Measurements from ENCODE around the gene GUCD1.
"Not testable (repeated sequence)": the region's sequence is repeated elsewhere in the genome, so short reads cannot be mapped to it uniquely, and the experiment has no call there.

GUCD1 gene

DNA sequence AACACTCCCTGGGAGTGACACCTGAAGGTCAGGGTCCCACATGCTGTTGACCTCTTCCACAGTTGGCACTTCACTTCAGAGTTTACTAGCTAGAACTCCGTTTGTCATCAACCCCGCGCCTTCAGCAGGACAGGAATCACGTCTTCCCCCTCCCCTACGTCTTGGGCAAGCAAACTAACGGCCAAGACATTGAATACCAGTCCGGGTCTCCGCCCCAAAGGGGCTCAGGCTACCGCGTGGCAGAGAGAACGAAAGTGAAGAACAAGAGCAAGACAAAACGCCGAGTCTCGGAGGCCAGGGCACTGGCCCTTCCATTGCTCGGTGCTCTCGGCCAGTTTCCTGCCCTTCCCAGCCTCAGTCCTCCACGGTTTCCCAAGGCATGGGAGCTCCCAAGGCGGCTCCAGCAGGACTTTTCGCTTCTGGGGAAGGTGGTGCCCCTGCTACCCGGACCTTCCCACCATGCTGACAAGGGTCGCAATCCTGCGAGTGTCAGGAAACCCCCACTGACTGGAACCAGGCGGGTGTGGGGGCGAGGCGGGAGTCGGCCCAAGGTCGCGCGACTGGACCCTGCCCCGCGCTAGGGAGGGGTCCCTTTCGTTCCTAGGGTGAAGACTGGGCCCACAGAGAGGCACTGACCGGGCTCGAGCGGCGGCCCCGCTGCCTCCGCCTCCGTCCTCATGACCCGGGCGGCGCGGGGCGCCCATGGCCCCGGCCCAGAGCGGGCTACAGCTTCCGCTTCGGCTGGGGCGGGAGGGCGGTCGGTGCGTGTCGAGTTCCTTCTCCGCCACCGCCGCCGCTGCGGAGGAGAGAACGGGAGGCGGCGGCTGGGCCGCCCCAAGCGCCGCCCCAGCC is at the start of gene GUCD1:
TSS of gene GUCD1 (minus strand) at position 826 of the 852 bp plus-strand sequence. CDS start at position 679, 147 bp downstream.
- no peak for DNase-seq (ENCODE audit: low read depth in 2 of 2)

DNA sequence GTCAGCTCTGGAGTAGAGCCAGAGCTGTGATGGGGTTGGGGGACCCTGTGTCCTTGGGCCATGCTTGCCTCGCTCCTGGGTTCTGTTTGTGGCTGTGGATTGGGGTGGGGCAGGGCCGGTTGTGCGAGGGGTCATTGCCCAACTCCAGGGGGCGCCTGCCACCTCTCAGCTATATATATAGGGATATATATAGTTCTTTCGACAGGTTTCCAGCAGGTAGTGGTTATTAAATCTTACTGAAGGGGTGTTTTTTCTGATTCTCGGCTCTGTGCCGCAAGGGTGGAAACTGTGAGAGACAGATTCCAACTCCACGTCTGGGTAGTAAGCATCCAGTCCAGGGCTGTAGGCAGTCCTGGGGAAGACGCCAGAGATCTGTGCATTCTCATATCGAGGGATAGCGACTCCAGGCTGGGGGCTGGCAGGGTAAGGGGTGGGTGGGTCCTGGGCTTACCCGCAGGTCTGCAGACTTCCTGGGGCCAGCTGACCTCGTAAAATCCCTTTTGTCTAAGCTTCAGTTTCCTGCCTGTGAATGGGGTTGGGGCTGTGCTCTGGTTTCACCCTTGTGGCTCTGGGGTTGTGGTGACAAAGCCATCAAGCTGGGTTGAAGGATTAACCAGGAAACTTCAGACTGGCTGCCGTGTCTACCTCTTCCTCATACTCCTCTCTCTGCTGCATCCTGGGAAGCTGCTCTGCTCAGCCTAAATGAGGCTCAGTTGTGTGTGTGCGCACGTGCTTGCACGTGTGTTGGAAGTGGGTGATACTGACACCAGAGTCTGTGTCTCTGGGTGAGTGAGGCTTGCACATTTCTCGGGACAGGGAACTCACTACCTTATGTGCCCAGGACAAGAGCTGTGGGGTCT is 49.1 kb upstream of the GUCD1 start:
- not testable (repeated sequence) for DNase-seq (ENCODE audit: low read depth in 2 of 2)

DNA sequence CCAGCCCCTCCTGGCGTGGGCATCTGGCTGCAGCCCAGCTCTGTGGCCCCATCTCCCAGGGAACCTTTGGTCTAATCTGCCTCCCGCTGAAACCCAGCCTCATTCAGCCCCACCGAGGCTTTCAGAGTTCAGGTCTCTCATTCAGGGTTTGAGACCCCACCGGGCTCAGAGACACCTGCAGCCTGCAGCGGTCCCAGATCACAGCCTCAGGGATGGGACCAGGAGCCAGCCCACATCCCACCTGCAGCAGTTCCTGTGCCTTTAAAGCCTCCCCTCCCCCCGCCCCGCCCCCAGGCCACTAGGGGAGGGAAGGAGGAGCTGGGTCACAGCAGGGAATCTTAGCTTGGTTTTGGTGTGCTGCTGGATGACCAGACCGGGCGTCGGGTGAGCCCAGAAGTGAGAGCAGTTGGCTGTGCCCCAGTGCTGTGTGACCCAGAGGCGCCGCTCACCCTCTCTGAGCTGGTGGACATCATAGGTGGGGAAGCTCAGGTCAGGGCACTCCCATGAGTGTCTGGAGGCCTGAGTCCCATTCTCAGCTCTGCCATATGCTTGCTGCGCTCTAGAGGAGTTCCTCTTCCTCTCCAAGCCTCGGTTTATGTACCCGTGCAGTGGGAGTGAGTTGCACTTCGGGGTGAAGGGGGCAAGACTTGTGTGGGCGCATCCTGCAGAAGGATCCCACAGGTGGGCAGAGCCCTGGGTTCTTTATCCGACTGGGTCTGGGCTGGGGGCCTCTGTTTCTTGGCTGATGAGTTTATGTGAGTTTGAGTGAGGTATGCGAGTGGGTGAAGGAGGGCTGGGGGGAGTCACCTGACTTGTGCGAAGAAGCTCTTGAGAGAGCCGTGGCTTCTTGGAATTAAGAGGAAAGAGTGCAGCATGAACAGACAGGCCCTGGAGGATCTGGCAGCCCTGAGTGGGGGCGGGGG is 48.2 kb upstream of the GUCD1 start, which contains the start of gene GGT1:
TSS of gene GGT1 (plus strand) at position 347 of the 923 bp plus-strand sequence. CDS start 7,889 bp downstream, outside the sequence.
- DNase-seq (ENCODE audit: low read depth in 2 of 2) = not testable (repeated sequence)

DNA sequence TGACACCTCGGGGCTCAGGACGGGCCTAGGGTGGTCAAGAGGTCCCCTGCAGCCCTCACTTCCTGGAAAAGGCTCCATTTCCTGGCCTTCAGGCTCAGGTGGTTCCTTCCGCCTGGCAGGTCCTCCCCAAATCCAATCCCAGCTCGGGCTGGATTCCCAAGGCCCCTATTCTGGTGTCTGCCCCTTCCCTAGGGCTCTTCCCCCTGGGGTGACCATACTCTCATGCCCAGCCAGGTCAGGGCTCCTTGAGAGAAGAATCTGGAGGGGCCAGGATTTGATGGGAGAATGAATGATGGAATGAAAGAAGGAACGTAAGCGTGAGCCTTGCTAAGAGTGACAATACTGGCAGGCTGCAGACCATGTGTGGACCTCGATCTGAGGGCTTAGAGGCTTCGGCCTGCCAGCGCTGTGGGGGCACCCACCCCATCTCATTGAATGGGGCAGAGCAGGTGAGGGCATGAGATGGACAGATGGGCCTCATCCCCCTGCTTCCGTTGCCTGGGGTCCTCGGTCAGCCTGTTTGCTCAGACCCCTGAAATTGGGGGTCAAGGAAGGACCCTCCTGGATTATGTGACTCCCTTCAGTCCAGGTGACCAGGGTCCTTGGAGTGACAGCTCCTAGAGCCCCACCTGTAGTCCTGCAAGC is 47.3 kb upstream of the GUCD1 start:
- DNase-seq (ENCODE audit: low read depth in 2 of 2) = not testable (repeated sequence)

DNA sequence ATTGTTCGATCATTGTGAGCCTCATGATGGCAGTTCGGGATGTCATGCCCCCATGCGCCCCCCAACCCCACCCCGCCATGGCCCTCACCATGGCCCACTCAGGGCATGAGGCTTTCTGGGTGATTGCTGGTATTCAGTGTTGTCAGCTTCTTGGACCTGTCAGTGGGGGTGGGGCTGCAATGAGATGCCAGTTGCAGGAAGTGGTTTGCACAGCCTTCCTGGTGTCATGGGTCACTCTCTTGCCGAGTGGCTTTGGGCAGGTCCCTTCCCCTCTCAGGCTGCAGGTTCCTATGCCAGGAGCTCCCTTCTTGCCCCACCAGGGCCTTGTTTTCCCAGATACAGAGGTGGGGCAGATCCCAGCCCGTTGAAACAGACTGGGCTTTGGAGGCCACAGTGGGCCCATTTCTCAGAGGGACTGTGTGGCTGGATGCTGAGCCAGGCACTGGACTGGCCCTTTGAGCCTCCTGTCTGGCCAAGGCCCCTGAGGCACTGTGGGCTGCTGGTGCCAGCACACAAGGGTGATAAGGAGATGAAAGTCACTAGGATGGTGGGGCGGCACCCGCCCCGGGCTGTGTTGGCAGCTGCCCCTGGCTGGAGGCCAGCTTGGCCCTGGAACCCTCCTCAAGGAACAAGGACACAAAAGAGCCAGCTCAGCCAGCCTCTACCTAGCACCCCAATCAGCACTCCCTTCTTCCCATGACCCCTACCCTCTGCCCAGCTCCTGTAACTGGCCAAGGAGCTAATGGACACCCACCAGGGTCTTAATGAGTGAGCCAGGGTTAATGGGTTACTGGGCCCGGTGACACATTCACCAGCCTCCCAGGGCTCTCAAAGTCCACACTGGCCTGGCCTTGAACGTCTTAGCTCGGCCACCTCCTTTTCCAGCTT is 46.5 kb upstream of the GUCD1 start:
- DNase-seq (ENCODE audit: low read depth in 2 of 2) = no peak

DNA sequence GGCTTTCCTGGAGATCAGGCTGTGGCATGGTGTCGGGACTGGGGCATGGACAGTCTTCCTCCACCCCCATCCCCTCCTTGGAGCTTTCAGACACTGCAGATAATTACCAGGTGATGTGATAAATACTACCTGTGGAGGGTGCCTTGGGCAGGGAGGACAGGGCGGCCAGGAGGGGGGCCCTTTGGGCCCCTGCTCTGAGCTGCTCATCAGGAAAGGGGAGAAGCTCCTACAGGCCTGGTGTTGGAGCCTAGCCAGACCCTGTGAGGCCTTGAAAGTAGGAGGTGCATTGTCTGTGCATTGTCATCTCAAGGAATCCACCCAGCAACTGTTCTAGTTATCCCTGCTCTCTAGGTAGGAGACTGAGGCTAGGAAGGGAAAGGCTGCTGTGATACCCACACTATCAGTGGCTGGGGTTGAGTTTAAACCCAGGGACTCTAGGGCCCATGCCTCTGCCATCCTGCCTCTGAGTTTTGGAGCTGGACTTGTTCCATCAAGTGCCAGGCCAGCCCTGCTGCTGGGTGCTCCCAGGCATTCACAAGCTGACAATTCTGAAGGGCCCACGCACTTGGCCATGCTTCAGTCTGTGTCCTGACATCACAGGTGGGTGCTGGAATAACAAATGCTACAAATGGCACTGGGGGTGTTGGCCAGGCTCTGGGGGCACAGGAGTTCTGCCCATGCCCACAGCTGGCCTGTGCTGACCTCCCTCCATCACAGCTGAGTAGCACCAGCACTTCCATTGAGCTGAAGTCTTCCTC is 45.2 kb upstream of the GUCD1 start:
- DNase-seq (ENCODE audit: low read depth in 2 of 2) = not testable (repeated sequence)

DNA sequence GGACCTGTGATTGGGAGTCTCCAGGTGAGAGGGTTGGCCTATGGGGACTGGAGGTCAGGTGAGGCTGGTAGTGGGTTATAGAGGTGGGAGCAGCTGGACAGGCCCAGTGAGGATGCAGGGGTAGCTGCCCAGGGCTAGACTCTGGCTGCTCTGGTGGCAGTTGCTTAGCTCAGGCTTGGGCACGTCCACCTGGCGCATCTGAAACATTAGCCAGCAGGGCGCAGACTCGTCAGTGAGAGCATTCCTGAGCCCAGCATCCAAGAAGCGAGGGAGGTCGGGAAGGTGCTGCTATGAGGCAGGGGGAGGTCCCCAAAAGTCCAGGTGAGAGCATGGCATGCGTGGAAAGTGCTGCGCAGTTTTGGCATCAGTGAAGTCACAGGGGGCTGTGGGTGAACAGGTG is 44.6 kb upstream of the GUCD1 start:
- no peak for DNase-seq (ENCODE audit: low read depth in 2 of 2)

DNA sequence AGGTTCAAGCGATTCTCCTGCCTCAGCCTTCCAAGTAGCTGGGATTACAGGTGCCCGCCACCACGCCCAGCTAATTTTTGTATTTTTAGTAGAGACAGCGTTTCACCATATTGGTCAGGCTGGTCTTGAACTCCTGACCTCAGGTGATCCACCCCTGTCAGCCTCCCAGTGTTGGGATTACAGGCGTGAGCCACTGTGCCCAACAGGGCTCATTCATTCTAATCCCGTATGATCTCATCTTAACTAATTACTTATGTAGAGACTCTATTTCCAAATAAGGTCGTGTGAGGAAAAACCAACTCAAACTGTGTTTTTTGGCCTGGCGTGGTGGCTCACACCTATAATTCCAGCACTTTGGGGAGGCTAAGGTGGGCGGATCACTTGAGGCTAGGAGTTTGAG is 42.1 kb upstream of the GUCD1 start:
- DNase-seq (ENCODE audit: low read depth in 2 of 2) = not testable (repeated sequence)

DNA sequence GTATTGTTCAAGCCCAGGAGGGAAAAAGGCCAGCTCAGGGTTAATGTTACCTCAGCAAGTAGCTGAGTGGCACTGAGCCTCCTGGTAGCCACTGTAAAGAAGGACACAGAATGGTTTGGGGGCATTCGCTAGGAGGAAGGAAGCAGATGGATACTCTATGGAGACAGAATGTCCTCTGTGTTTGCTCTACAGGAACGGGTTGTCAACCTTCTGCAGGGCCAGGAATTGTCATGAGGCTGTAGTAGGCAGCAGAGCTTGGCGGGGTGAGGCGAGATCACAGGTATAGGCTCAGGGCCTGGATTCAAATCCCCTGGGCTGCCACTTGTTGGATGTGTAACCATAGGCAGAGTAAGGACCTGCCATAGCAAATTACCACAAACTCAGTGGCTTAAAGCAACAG is 40.9 kb upstream of the GUCD1 start:
- DNase-seq (ENCODE audit: low read depth in 2 of 2) = no peak

DNA sequence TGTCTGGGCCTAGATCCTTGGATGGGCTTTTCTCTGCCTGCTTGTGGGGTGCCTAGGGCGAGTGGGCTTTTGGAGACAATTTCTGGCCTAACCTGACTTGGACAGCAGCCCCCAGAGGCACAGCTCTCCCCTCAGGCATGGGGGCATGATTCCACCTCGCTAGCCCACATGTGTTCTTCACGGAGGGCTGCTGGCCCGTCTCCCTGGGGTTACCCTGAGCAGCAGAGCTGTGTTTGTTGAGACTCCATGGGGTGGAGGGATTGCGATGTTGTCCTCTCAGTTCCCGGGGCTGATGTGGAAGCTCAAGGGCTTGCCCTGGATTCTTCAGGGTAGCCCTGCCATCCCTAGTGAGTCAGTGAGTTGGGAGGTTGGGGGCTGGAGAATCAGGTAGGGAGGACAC is 40.3 kb upstream of the GUCD1 start:
- DNase-seq (ENCODE audit: low read depth in 2 of 2) = no peak

DNA sequence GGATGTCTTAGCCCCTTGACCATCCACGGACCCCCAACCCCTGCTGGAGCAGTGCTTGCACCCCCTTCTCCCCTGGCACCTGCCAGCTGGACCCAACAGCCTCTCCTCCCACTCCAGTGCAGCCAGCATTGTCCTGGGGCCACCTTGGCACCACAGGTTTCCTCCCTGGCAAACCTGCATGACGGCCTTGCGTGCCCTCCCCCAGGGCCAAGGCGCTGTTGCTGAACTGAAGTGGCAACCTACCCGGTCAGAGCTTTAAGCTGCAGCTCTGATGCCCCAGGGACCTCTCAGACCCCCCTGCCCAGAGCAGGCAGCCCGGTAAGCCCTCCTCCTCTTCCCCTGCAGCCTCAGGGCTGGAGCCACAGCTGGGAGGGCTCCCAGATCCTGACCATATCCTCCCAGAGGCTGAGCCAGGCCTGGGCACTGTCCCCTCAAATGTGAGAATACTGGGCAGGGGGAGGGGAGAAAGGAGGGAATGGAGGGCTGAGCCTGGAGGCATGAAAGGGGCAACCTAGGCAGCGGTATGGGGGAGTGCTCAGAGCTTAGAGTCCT is 39.7 kb upstream of the GUCD1 start:
- DNase-seq (ENCODE audit: low read depth in 2 of 2) = no peak

DNA sequence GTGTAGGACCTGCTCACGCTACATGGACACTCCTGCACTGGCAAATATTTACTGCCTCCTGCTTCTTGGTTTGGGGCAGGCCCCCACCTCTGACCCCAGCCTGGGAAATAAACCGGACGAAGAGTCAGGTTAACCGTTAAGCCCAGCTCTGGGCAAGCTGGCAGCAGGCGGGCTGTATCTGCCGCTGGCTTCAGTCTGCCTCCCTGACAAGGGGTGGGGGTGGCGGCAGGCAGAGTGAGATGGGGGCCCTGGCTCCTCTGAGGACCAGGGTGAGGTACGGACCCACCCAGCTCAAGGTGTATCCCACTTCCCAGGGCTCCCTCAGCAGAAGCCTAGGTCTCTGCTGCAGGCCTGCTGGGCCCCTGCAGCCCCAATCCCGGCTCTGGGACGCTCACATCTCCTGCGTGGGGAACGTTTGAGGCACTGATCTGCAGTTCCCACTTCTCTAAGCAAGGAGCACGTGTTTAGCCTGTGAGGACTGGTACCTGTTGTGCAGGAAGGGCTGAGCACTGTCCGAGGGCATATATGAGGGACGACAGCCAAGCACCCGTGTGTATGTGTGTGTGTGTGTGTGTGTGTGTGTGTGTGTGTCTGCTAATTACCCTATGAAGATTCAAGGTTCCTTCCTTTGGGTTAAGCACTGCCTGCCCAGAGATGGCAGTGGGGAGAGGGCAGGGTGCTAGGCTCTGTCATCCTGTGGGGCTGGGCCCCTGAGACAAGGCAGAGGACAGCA is 39.1 kb upstream of the GUCD1 start:
- DNase-seq (ENCODE audit: low read depth in 2 of 2) = no peak

DNA sequence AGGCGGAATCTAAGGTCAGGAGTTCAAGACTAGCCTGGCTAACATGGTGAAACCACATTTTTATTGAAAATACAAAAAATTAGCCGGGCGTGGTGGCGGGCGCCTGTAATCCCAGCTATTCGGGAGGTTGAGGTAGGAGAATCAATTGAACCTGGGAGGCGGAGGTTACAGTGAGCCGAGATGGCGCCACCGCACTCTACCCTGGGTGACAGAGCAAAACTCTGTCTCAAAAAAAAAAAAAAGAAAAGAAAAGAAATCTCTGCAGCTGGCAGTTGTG is 38.6 kb upstream of the GUCD1 start:
- DNase-seq (ENCODE audit: low read depth in 2 of 2) = not testable (repeated sequence)

DNA sequence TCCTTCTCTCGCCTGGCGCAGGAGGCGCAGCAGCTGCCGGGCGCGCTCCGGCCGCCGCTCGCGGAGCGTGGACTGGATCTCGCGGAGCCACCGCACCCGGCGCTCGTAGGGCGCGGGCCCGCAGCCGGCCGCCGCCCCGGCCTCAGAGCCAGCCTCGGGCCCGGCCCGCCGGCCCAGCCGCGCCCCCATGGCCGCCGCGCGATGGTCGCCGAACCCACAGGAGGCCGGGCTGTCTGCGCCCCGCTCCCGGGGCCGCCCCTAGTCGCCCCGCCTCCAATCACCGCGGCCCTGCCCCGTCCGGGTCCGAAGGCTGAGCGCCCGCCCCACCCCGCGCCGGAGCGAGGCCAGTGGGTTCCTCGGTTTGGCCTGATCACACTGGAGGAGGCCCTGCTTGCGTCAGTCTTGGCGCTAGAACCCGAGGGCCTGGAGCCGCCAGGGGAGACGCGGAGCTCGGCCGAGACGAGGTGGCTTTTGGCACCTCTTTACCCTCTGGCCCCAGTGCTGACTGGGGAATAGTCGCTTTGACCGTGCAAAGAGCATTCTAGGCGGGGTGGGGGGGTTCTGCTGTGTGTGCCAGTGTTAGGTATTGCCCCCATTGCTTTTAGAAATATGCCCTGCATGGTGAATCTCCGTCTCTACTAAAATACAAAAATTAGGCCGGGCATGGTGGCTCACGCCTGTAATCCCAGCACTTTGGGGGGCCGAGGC is 38.1 kb upstream of the GUCD1 start, which contains the start of gene LRRC75B:
TSS of gene LRRC75B (minus strand) at position 223 of the 708 bp plus-strand sequence. CDS start at position 189, 34 bp downstream.
- no peak for DNase-seq (ENCODE audit: low read depth in 2 of 2)

DNA sequence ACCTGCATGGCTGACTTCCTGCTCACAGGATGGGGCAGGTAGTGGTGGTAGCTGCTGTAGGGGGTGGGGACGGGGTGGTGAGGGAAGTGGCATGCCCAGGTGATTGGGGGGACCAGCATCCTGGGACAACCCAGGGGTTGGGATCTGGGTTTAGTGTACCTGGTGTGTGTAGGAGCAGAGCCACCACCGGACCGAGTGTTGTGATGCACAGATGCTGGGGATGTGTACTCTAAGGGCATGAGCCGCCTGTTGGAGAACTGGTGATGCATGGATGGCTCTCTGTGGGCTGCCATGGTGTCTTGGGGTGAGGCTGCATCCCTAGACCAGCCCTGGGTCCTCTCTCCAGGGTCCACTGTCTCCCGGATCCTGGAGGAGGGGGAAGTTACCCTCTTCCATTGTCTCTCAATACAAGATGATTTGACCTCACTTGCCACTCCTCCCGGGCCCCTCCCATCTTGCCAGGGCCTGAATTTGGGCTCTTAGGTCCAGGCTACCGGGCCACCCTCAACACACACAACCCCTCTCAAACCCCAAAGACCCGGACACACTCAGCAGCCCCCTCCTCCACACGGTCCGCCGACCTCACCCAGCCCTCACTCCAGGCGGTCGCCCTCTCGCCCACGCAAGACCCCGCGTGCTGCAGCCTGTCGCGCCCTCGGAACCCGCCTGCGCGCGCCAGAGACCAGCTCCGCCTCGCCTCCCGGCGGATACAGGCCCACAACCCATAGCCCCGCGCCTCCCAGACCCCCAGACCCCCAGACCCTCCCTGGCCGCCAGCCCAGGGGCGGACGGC is 37.3 kb upstream of the GUCD1 start:
- no peak for DNase-seq (ENCODE audit: low read depth in 2 of 2)

DNA sequence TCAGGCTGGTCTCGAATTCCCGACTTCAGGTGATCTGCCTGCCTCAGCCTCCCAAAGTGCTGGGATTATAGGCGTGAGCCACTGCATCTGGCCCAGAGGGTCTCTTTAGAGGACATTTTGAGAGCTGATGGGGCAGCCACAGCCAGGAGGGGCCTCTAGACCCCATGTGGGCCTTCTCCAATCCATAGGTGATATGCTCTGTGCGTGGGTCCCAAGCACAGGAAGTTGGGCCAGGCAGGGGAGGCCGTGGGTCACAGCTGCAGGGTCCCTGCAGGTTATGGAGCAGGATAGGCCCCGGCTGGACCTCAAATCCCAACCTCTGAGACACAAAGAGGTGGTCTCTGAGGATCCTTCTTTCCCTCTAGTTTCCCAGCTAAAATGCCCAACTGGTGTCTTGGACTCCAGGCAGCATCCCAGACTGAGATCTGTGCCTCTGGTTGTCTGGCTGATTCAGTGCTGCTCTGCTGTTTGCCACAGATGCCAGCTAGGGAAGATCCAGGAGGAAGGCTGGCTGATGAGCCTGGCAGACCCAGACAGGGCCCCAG is 36.4 kb upstream of the GUCD1 start:
- DNase-seq (ENCODE audit: low read depth in 2 of 2) = no peak

Measured in stimulated activated CD4-positive, alpha-beta T cell treated with anti-CD3 and anti-CD28 coated beads, Interleukin-1b, Interleukin-23, amount 100 ng/mL, for 1 hour (primary cell).